Measurements from ENCODE around the gene ARHGAP4.

ARHGAP4 gene

DNA sequence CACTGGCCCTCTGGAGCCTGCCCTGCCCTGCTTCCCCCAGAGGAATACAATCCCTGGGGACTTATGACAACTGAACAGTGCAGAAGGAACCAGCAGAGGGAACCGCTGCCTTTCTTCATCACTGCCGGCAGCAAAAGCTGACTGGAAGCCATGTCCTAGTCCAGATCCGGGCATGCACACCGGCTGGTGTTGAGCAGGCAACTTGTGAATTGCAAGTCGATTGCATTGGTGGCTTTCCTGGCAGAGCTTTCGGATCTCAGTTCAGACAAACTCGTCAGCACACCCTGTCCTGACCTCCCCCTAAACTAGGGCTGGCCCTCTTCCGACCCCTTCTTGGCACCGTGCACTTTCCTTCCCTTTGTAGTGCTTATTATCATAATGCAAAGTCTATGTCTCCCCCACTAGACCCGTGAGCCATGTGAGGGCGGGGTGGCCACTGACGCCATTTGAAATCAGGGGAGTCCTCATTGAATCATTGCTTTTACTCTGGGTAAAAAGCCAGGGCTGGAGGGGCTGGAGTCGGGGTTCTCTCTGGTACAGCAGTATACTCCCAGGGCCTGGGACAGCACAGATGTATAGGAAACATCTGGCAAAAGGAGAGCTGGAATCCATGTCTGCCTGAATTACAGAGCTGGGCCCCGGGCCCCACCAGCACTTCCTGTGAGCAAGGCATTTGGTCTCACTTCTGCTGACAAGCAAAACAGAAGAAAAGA lies 1.8 kb downstream of the ARHGAP4 start:
- DNase-seq, result peak; percentile 59

- DNase-seq, result no peak
These were observed 2.9 kb downstream of the ARHGAP4 start for GRCh38 chrX:153922932-153923857.

DNA sequence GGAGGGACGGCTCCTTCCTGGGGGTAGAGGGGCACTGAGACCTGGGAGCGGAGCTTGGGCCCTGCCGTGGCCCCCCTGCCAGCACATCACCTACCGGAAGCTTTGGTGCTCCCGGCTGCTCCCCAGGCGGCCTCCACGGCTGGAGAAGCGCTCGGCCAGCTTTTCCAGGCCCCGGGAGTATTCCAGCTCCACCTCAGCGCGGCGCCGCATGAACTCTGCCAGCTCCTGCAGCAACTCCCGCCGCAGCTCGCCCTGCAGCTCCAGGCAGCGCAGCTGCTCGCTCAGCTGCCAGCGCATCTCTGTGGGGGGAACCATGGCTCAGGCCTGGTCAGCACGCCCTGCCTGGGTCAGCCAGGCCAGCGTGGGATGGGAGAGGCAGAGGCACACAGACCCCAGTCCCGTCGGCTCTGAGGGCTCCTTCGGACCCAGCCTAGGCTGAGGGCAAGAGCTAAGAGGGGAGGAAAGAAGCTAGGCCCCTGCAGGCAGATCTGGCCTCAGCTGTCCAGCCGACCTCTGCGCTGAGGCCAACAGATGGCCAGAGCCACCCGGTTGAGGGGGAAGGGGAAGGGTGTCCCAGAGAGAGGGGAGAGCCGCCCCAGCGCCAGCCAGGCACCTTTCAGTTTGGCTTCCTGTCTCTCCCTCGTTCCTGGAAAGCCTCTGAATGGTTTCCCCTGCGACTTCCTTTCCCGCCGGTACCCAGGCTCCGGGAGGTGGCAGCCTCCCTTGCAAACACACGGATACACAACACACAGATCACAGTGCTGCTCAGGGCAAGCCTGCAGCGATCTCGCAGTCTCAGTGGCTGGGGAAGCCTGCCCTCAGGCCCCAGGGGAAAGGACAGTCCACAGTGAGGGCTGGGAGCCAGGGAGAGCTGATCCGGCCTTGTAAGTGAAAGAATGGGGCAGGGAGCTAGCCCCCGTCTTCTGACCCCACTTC lies 4.3 kb downstream of the ARHGAP4 start:
- DNase-seq, result no peak

DNA sequence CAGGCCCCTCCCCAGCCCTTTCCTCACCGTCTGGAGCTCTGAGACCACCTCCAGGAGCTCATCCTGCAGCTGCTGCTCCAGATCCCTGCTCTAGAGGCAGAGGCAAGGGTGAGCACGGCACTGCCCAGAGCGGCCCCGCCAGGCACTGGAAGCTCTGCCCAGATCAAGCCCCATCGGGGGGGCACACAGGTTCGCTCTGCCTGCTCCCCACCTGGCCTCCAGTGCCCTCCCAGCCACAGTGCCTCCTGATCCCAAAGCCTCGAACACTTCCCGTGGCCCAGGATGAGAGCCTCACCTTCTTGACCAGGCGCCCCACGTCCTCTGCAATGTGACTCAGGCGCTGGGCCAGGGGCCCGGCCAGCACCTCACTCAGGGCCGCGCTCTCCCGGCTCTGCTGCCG lies 5.0 kb downstream of the ARHGAP4 start:
- no peak for DNase-seq

- DNase-seq, result no peak
These were observed 5.5 kb downstream of the ARHGAP4 start for GRCh38 chrX:153920546-153920945.

DNA sequence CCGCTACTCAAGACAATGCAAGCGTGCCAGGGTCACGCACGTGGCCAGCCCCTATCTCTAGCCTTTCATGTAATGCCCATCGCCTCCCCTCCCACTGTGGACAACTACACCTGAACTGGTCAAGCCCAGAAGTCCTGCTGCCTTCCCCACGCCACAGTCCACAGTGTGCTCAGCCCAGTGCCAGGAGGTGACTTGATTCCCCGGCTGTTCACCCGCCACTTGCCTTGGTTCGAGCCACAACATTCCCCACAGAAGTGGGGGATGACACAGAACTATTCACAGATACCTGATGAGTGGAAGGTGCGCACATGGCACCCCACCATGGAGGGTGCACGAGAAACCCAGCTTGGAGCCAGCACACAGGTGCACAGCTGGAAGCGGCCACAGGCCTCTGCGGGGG lies 6.8 kb downstream of the ARHGAP4 start:
- no peak for DNase-seq

- DNase-seq, result no peak
These were observed 8.2 kb downstream of the ARHGAP4 start for GRCh38 chrX:153917869-153918268.

GRCh38 chrX:153913701-153914100 lies 12.4 kb downstream of the ARHGAP4 start:
- no peak for DNase-seq

DNA sequence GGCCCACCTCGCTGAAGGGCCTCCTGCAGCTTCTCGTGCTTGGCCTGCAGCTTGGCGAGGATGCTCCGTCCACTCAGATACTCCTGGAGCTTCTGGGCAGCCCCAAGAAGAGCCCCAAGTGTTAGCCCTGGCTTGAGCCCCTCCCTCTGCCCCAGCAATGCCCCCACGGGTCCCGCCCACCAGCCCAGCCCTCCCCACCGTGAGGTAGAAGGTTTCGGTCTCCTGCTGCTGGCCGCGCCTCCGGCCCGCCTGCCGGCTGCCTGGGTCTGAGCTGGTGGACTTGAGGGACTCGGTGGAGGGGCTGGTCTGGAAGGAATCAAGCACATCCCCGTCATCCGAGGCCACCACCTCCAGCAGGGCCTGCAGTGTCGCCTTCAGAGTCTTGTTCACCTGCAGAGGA lies 12.9 kb downstream of the ARHGAP4 start:
- DNase-seq, result no peak

DNA sequence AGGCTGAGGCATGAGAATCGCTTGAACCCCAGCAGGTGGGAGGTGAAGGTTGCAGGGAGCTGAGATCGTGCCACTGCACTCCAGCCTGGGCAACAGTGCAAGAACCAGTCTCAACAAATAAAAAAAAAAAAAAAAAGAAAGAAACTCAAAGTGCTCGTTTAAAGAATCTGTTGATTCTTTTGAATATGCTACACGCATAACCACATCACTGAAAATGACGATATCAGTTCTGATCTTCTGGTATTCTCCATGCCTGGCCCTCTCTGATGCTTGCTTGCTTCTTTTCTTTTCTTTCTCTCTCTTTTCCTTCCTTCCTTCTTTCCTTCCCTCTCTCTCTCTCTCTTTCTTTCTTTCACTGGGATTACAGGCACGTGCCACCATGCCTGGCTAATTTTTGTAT lies 14.3 kb downstream of the ARHGAP4 start:
- no peak for DNase-seq

GRCh38 chrX:153910446-153910845 lies 15.6 kb downstream of the ARHGAP4 start:
- no peak for DNase-seq

GRCh38 chrX:153909980-153910360 lies 16.1 kb downstream of the ARHGAP4 start:
- DNase-seq, result no peak

DNA sequence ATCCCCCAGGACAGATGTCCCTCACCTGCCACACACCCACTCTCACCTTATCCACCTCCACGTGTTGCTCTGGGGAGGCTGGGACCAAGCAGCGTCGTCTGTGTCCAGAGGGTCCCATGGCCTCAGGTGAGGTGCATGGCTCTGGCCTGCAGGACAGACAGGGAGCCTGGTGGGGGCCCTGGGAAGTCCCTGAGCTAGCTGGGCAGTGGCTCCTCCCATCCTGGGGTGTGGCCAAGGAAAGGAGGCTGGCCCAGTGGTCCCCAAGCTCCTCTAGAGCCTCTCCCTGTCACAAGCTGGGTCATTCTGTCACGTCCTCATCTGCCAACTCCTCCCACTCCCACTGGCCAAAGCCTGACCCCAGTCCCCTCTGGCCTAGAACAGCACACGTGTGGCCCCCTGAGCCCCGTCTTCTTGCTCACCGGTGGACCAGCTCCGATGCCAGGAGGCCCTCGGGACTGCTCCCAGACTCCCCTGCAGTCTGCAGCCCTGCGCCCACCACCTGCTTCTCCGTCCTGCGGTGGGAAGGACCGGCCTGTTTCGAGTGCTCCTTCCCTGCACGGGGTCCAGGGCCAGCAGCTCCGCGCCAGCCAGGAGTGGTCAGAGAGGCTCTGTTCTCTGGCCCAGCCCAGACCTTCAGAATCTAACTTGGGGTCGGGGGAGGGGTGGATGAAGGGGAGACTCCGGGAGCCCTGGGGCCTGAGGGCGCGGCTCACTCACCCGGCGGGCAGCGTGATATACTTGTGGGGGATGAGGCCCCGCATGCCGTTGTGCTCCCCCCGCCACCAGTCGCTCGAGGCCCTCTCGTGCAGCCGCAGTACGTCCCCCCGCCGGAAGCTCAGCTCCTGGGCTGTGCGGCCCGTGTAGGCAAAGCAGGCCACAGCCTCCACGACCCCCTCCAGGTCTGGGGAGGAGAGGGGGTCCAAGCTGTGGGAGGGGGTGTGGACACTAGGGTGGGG lies 16.8 kb downstream of the ARHGAP4 start:
- no peak for DNase-seq

- DNase-seq, result no peak
These were observed 17.7 kb downstream of the ARHGAP4 start for GRCh38 chrX:153908219-153908860.

GRCh38 chrX:153907456-153907855 lies 18.6 kb downstream of the ARHGAP4 start:
- DNase-seq, result no peak

- DNase-seq, result peak; percentile 31
These were observed 19.7 kb downstream of the ARHGAP4 start for GRCh38 chrX:153906126-153906917.

- DNase-seq, result no peak
These were observed 20.5 kb downstream of the ARHGAP4 start for GRCh38 chrX:153905481-153906095.

- DNase-seq, result no peak
These were observed 21.8 kb downstream of the ARHGAP4 start, which contains the start of gene AVPR2 for GRCh38 chrX:153903991-153904957. AVPR2 (plus strand) TSS chrX:153904673; CDS start chrX:153905146, 473 bp downstream.
